GM06990 (cell line): ENCODE data around the gene ABCC1.

Source experiments
- DNase-seq: peaks from one replicate; pipeline ENCODE4 v3.0.0-alpha.2; 2011; ENCODE audit not compliant: insufficient read length; ENCODE audit errors: extremely low read depth
- H3K27me3 ChIP-seq: replicated peaks from 2 replicates; pipeline ENCODE4 v1.6.0; 2011; ENCODE audit warnings: low read length; ENCODE audit not compliant: control insufficient read depth, insufficient read depth
- H3K36me3 ChIP-seq: 2 replicates; pipeline ENCODE4 v1.5.1; 2011; ENCODE audit warnings: low read length; ENCODE audit not compliant: control insufficient read depth, insufficient read depth
- H3K4me3 ChIP-seq: replicated peaks from 2 replicates; pipeline ENCODE4 v1.5.1; 2011; ENCODE audit warnings: low read depth, mild to moderate bottlenecking, control low read depth, low read length
- TF ChIP-seq, protein P1 (sequence below): IDR thresholded peaks from 2 replicates; pipeline ENCODE4 v1.5.1; 2011; ENCODE audit warnings: low read length, control low read depth, mild to moderate bottlenecking, inconsistent platforms; ENCODE audit not compliant: insufficient read depth, poor library complexity, severe bottlenecking

Gene ABCC1

DNA sequence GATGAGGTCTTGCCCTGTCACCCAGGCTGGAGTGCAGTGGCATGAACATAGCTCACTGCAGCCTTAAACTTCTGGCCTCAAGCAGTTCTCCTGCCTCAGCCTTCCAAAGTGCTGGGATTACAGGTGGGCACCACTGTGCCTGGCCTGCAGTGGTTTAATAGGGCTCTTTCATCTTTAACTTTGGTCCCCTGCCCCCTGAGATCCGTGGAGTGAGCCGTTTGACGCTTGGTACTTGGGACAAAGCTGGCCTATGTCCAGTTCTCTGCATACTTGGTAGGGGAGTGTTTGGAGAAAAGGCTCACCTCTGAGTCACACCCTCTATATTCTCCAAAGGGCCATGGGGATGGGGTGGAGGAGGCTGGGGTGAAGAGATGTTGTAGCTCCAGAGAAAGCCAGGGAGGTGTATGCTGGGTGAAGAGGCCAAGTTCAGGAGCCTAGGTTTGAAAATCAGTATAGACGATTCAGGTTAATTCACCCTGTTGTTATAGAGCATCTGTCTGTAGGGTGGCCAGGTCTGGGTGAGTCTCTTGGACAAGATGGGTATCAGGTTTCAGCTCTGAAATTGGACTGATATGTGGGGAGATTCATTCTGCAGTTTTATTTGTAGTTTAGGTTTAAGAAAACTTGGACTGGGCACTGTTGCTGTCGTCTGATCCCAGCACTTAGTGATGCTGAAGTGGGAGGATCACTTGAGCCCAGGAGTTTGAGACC lies 17.6 kb downstream of the ABCC1 start:
- TF ChIP-seq, protein P1, sequence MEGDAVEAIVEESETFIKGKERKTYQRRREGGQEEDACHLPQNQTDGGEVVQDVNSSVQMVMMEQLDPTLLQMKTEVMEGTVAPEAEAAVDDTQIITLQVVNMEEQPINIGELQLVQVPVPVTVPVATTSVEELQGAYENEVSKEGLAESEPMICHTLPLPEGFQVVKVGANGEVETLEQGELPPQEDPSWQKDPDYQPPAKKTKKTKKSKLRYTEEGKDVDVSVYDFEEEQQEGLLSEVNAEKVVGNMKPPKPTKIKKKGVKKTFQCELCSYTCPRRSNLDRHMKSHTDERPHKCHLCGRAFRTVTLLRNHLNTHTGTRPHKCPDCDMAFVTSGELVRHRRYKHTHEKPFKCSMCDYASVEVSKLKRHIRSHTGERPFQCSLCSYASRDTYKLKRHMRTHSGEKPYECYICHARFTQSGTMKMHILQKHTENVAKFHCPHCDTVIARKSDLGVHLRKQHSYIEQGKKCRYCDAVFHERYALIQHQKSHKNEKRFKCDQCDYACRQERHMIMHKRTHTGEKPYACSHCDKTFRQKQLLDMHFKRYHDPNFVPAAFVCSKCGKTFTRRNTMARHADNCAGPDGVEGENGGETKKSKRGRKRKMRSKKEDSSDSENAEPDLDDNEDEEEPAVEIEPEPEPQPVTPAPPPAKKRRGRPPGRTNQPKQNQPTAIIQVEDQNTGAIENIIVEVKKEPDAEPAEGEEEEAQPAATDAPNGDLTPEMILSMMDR = no peak
- no peak for DNase-seq
- peaks cover 7% of the 10 kb centered on the region for H3K36me3 ChIP-seq
- H3K4me3 ChIP-seq = no peak overlapping the region
- no peaks in the 10 kb centered on the region for H3K27me3 ChIP-seq

DNA sequence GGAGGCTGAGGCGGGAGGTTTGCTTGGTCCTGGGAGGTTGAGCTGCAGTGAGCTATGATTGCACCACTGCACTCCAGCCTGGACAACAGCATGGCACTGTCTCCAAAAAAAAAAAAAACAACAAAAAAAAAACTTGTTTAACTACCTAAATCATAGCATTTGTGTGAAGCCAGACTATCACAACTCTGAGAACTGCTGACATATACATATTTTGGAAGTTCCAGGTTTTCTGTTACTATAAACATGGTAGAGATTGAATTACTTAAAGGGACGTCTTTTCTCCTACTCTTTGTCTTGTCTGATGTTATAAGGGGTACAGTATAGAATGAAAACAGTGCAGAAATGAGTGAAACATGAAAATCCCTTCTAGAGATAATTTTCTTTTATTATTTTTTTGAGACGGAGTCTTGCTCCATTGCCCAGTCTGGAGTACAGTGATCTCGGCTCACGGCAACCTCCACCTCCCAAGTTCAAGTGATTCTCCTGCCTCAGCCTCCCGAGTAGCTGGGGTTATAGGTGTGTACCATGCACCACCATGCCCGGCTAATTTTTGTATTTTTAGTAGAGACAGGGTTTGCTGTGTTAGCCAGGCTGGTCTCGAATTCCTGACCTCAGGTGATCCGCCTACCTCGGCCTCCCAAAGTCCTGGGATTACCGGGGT lies 18.4 kb downstream of the ABCC1 start:
- no peak for DNase-seq
- TF ChIP-seq, protein P1 = no peak
- H3K36me3 ChIP-seq = peaks cover 7% of the 10 kb centered on the region

DNA sequence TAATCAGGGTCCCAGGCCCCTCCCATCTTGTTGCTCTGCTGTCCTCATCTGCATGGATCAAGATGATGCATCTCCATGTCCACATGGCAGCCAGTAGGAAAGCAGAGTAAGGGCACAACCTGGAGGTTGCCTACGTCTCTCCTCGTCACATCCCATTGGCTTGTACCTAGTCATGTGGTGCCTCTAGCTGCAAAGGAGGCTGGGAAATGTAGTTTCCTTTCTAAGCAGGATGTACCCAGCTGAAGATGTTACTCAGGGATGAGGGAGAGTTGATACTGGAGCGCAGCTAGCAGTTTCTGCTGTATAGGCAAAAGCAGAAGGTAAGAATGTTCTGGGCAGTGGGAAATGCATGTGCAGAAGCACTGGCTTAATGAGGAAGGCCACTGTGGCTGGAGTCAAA lies 20.8 kb downstream of the ABCC1 start:
- no peak for DNase-seq
- TF ChIP-seq, protein P1 = no peak
- Histone ChIP-seq H3K4me3 (no peak overlapping the region), H3K27me3 (no peaks in the 10 kb centered on the region), H3K36me3 (peaks cover 7% of the 10 kb centered on the region)

More for the DNA sequence above, 18.4 kb downstream of the ABCC1 start:
- H3K4me3 ChIP-seq = no peak overlapping the region
- no peaks in the 10 kb centered on the region for H3K27me3 ChIP-seq

DNA sequence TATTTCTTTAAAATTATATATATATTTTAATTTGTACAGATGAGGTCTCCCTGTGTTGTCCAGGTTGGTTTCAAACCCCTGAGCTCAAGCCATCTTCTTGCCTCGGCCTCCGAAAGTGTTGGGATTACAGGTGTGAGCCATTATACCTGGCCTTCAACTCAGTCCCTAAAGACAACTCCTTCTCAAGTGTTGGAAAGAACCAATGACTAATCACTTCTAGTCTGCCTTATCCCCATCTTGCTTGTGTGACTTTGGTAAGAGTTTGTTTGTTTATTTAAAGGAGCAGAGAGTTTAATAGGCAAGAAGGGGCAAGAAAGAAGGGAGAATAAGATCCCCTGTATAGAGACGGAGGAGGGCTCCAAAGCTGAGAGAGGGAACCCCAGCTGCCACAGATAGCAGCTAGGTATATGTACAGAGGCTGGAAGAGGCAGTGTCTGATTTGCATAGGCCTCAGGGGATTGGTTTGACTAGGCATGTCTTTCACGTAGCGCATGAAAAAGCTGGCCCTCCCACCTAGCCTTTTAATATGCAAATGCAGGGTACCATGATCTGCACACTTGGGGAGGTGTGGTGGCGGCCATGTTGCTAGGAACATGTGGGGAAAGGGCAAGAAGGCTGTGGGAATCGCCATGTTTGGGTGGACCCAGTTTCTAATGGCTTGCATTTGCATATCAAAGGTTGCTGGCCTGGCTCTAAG lies 21.5 kb downstream of the ABCC1 start:
- no peak overlapping the region for H3K4me3 ChIP-seq
- DNase-seq = no peak
- H3K36me3 ChIP-seq = peaks cover 7% of the 10 kb centered on the region
- TF ChIP-seq, protein P1 = no peak
- H3K27me3 ChIP-seq = no peaks in the 10 kb centered on the region

DNA sequence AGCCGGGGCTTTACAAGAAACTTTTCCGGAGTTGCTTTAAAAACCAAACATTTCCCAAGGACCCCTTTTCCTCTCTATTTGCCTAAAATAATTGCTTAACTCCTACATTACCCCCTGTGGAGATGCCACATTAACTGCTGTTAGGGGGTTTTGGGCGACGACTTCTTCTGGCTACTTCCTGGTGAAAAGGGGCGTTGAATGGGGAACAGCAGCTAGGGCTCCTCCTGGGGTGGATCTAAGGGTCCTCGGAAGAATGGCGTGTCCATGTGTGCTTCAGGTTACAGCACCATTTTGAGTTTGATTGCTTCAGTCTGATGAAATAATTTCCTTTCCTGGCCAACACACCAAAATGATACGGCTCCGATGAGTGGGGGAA lies 22.0 kb downstream of the ABCC1 start:
- no peaks in the 10 kb centered on the region for H3K27me3 ChIP-seq
- DNase-seq = no peak
- H3K4me3 ChIP-seq = no peak overlapping the region

More for the DNA sequence above, 22.0 kb downstream of the ABCC1 start:
- TF ChIP-seq, protein P1 = no peak
- peaks cover 7% of the 10 kb centered on the region for H3K36me3 ChIP-seq
